A549 (cell line): Measurements from ENCODE around the gene UCP1. TPM values are rescaled to one million over a fixed set of nuclear protein-coding genes. Genes with fewer than 3 reads are reported as not detected.
A peak's percentile ranks its signal among the peaks of the same experiment; 100 is the strongest.

Experiments
- ATAC-seq, 2 experiments: fragments of 200-7000 bp in 1 of 2; fragments of >200 bp in 1 of 2; cut with Nextera tagmentation in 1 of 2; cut with Tn5 transposase in 1 of 2; 3 replicates each; pipeline versions ENCODE4 v1.8.0 to v1.9.1; 2018 to 2020; ENCODE audit warnings: mild to moderate bottlenecking in 1 of 2, moderate library complexity in 1 of 2
- CTCF ChIA-PET: fragments of 300-600 bp; sonication (Branson Sonifier 250); formaldehyde crosslinking; extraction: SDS; loops from one replicate; lab custom pipeline; 2021; ENCODE audit warnings: antibody characterized with exemption, inconsistent platforms; lab: Yijun Ruan, JAX
- POLR2A ChIA-PET: fragments of 350-600 bp; formaldehyde crosslinking; extraction: SDS; loops from one replicate; lab custom pipeline; 2021; ENCODE audit warnings: antibody characterized with exemption, inconsistent platforms; lab: Yijun Ruan, JAX
- DNase-seq, 2 experiments: peaks; one replicate each; pipeline versions ENCODE4 v3.0.0 to v3.0.0-alpha.2; 2011 to 2016; ENCODE audit warnings: low read depth in 1 of 2, low spot score in 1 of 2
- FAIRE-seq: peaks from 2 replicates; lab custom pipeline; 2011; peaks lifted over from hg19 to GRCh38; lab: Jason Lieb, UNC
- H3K27ac ChIP-seq, 2 experiments: fragments of >200 bp; sonication (Bioruptor Twin); formaldehyde crosslinking; 3 replicates each; pipeline ENCODE4 v1.5.1; 2016 to 2017
- H3K4me1 ChIP-seq: fragments of >200 bp; sonication (Bioruptor Twin); formaldehyde crosslinking; 3 replicates; pipeline ENCODE4 v1.6.1; 2016
- H3K4me2 ChIP-seq: fragments of >200 bp; sonication (Bioruptor Twin); formaldehyde crosslinking; 3 replicates; pipeline ENCODE4 v1.6.1; 2016
- H3K4me3 ChIP-seq: fragments of >200 bp; sonication (Bioruptor Twin); formaldehyde crosslinking; 3 replicates; pipeline ENCODE4 v1.5.1; 2016
- H3K9me3 ChIP-seq: fragments of >200 bp; sonication (Bioruptor Twin); formaldehyde crosslinking; 3 replicates; pipeline ENCODE4 v1.6.1; 2016
- FOSL2 ChIP-seq, 2 experiments: fragments of 450-650 bp in 1 of 2; fragments of >200 bp in 1 of 2; sonication (Bioruptor Twin) in 1 of 2; formaldehyde crosslinking; IDR thresholded peaks; 2 replicates each; pipeline versions ENCODE4 v1.5.0 to v1.6.1; 2016 to 2020; ENCODE audit warnings: mild to moderate bottlenecking in 1 of 2, moderate library complexity in 1 of 2
- GATA3 ChIP-seq: IDR thresholded peaks from 2 replicates; pipeline ENCODE4 v1.6.1; 2012; ENCODE audit warnings: borderline replicate concordance
- HEYL ChIP-seq: fragments of 250-450 bp; sonication (Bioruptor Pico); IDR thresholded peaks from 2 replicates; pipeline ENCODE4 v1.8.0; 2021; ENCODE audit warnings: mild to moderate bottlenecking, moderate library complexity
- MAFK ChIP-seq: fragments of 450-650 bp; IDR thresholded peaks from 2 replicates; pipeline ENCODE4 v1.6.1; 2014; ENCODE audit not compliant: partially characterized antibody
- MAZ ChIP-seq: fragments of 150-350 bp; IDR thresholded peaks from 2 replicates; pipeline ENCODE4 v1.6.1; 2014; ENCODE audit warnings: antibody characterized with exemption, low read depth, low read length, borderline replicate concordance
- NPAS2 ChIP-seq: fragments of 250-450 bp; sonication (Bioruptor Pico); IDR thresholded peaks from 2 replicates; pipeline ENCODE4 v1.8.0; 2022; ENCODE audit warnings: mild to moderate bottlenecking, moderate library complexity, borderline replicate concordance
- NR3C1 ChIP-seq: fragments of >200 bp; sonication (Bioruptor Twin); formaldehyde crosslinking; IDR thresholded peaks from 3 replicates; pipeline ENCODE4 v1.6.1; 2017
- PHF8 ChIP-seq: fragments of 200-600 bp; sonication (generic); IDR thresholded peaks from 2 replicates; pipeline ENCODE4 v1.6.1; 2016; ENCODE audit warnings: low read depth, mild to moderate bottlenecking, antibody characterized with exemption, moderate library complexity, borderline replicate concordance
- RAD21 ChIP-seq, 2 experiments: fragments of >200 bp in 1 of 2; sonication (Bioruptor Twin) in 1 of 2; formaldehyde crosslinking in 1 of 2; IDR thresholded peaks in 1 of 2; conservative IDR thresholded peaks in 1 of 2; 2 replicates in 1 of 2; 3 replicates in 1 of 2; pipeline ENCODE4 v1.6.1; 2012 to 2018; ENCODE audit warnings: inconsistent platforms in 1 of 2
- SMC3 ChIP-seq: fragments of >200 bp; sonication (Bioruptor Twin); formaldehyde crosslinking; IDR thresholded peaks from 3 replicates; pipeline ENCODE4 v1.6.1; 2018; ENCODE audit warnings: inconsistent platforms
- SREBF2 ChIP-seq: fragments of 450-650 bp; IDR thresholded peaks from 2 replicates; pipeline ENCODE4 v1.6.1; 2014; ENCODE audit warnings: mild to moderate bottlenecking, moderate library complexity
- TP53 ChIP-seq: fragments of 250-450 bp; sonication (Bioruptor Pico); IDR thresholded peaks from 2 replicates; pipeline ENCODE4 v1.5.0; 2021; ENCODE audit warnings: mild to moderate bottlenecking, moderate library complexity
- ZFP36 ChIP-seq: fragments of 450-650 bp; IDR thresholded peaks from 2 replicates; pipeline ENCODE4 v1.6.1; 2014; ENCODE audit warnings: borderline replicate concordance; ENCODE audit not compliant: partially characterized antibody
- WGBS: methylation state at CpG from one replicate; pipeline ENCODE4 v1.1.6; 2017; ENCODE audit errors: missing lambda C conversion rate; 5-methylcytosine and 5-hydroxymethylcytosine counted together
- polyA plus RNA-seq, 4 experiments: library from polyadenylated mRNA; depleted of rRNA in 3 of 4; stranded (reverse); fragments of >200 nt; fragmentation: RNase III in 1 of 4; extraction: RNeasy Plus Mini Kit Qiagen cat#74134 plus additional on column Dnase treatment in 1 of 4; gene quantifications; 2 replicates in 3 of 4; 3 replicates in 1 of 4; pipeline ENCODE4 v1.2.3, GENCODE V29; 2011 to 2017
- TF ChIP-seq, protein P1 (sequence below): fragments of 450-650 bp; IDR thresholded peaks from 2 replicates; pipeline ENCODE4 v1.6.1; 2014; ENCODE audit warnings: antibody characterized with exemption
- TF ChIP-seq, protein P2 (sequence below): fragments of >200 bp; sonication (Bioruptor Twin); formaldehyde crosslinking; IDR thresholded peaks from 3 replicates; pipeline ENCODE4 v1.6.1; 2016
- TF ChIP-seq, protein P3 (sequence below): IDR thresholded peaks from 2 replicates; pipeline ENCODE4 v1.6.1; 2012
- TF ChIP-seq, protein P4 (sequence below): fragments of >200 bp; sonication (Bioruptor Twin); formaldehyde crosslinking; IDR thresholded peaks from 3 replicates; pipeline ENCODE4 v1.5.1; 2016
- TF ChIP-seq, protein P5 (sequence below): fragments of 250-450 bp; sonication (Bioruptor Pico); IDR thresholded peaks from 2 replicates; pipeline ENCODE4 v1.5.0; 2021; ENCODE audit warnings: mild to moderate bottlenecking, moderate library complexity, borderline replicate concordance

UCP1 gene
- polyA plus RNA-seq, 2 of the 4 experiments (the other 2 are of a cell fraction), result 0.13 TPM; not detected in 1

DNA sequence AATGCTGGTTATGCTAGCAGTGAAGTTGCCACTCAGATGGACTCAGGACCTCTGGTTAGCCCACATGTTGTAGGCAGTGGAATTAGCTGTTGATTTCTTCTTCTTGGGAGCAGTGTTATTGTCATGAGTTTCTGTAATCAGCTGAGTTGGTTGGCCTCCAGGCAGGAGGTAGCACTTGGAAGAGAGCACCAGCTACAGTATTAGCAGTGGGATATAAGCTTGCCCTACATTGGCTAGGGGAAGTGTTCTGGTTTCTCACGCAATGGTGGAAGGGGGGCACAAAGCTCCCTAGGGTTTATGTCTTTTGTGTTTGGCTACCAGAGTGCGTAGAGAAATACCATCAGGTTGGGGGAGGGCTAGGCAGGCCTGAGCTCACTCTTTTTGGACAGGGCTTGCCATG, 34.0 kb upstream of the UCP1 start:
- ChIA-PET CTCF (interaction anchor here (1.2 to 1.3 kb wide), 2 partner anchors 8 to 243 kb away, joined by 5 to 6 read pairs; no protein-coding TSS in a partner anchor), POLR2A (no interaction called here)
- FAIRE-seq, result no peak
- WGBS, result 73% methylated on average over 2 of the region's 2 CpGs
- no peak for DNase-seq
- no peak overlapping the region for H3K4me2 ChIP-seq
- no peak; a peak in 1 of 6 replicates for ATAC-seq
- H3K4me3 ChIP-seq, result no peak overlapping the region
- no peak overlapping the region for H3K27ac ChIP-seq
- H3K4me1 ChIP-seq, result no peaks in the 10 kb centered on the region
- H3K9me3 ChIP-seq, result no peaks in the 10 kb centered on the region
- no peak for TF ChIP-seq ZFP36
- TF ChIP-seq TP53 (CRISPR knock-in tag), result no peak
- no peak for TF ChIP-seq HEYL
- no peak for TF ChIP-seq PHF8
- TF ChIP-seq, protein P1, sequence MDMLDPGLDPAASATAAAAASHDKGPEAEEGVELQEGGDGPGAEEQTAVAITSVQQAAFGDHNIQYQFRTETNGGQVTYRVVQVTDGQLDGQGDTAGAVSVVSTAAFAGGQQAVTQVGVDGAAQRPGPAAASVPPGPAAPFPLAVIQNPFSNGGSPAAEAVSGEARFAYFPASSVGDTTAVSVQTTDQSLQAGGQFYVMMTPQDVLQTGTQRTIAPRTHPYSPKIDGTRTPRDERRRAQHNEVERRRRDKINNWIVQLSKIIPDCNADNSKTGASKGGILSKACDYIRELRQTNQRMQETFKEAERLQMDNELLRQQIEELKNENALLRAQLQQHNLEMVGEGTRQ, result no peak
- TF ChIP-seq, protein P2, sequence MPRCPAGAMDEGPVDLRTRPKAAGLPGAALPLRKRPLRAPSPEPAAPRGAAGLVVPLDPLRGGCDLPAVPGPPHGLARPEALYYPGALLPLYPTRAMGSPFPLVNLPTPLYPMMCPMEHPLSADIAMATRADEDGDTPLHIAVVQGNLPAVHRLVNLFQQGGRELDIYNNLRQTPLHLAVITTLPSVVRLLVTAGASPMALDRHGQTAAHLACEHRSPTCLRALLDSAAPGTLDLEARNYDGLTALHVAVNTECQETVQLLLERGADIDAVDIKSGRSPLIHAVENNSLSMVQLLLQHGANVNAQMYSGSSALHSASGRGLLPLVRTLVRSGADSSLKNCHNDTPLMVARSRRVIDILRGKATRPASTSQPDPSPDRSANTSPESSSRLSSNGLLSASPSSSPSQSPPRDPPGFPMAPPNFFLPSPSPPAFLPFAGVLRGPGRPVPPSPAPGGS, result no peak
- TF ChIP-seq SREBF2, result no peak
- no peak for TF ChIP-seq NPAS2 (CRISPR knock-in tag)
- TF ChIP-seq FOSL2 (IDR thresholded peaks at IDR 0.05), result no peak
- TF ChIP-seq FOSL2 (CRISPR knock-in tag; IDR thresholded peaks at IDR 0.05), result no peak
- TF ChIP-seq MAZ, result no peak
- TF ChIP-seq, protein P3, sequence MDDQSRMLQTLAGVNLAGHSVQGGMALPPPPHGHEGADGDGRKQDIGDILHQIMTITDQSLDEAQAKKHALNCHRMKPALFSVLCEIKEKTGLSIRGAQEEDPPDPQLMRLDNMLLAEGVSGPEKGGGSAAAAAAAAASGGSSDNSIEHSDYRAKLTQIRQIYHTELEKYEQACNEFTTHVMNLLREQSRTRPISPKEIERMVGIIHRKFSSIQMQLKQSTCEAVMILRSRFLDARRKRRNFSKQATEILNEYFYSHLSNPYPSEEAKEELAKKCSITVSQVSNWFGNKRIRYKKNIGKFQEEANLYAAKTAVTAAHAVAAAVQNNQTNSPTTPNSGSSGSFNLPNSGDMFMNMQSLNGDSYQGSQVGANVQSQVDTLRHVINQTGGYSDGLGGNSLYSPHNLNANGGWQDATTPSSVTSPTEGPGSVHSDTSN, result no peak
- TF ChIP-seq MAFK, result no peak
- TF ChIP-seq, all 56 proteins: peak for 0

DNA sequence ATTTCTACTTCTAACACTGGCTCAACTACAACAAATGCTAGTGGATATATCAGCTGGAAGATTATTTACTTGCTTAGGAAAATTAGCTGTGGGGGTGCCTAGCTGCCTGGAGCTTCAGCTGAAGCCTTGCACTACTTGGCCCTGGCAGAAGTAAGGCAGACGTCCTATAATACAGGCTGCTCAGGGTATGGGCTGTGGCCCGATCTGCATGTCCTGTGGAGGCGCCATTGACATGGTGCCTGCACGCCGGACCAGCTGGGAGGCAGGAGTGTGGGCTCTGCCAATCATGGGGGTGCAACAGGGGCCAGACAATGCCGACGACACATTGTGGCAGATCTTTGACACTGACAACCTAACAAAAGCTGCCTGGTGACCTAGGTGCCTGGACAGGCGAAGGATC, 31.6 kb upstream of the UCP1 start:
- no peak for DNase-seq
- ATAC-seq, result no peak
- POLR2A ChIA-PET, result no interaction called here

DNA sequence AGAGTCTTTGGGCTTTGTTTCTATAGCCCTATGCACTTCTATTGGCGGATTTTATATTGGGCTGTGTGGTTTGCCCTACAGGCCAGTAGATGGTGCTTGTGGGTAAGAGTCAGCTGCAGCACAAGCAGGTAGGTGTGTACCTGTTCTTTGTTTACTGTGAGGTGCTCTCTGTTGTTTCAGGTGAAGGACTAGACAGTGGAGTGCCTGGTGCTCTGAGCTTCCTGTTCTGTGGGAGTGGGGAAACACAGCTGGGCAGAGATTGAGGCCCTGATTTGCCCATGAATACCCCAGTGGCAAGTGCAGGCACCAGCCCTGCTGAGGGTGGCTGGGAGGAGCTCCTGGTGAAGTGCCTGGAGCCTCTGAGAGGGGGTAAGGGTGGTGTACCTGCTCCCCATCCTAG, 26.3 kb upstream of the UCP1 start:
- CTCF ChIA-PET, result interaction anchor here (0.6 to 2.5 kb wide), 11 partner anchors 8 to 258 kb away, joined by 3 to 13 read pairs (median 3); no protein-coding TSS in a partner anchor
- WGBS, result 10% methylated on average over 1 of the region's 1 CpG
- Histone ChIP-seq H3K9me3 (no peaks in the 10 kb centered on the region), H3K4me1 (no peaks in the 10 kb centered on the region), H3K4me3 (no peak overlapping the region), H3K27ac (no peak overlapping the region), H3K4me2 (no peak overlapping the region)
- FAIRE-seq (no peak), DNase-seq (peak; percentile 25 to 41), ATAC-seq (peak; percentile 95 to 97)
- POLR2A ChIA-PET, result no interaction called here
- TF ChIP-seq, protein P4, sequence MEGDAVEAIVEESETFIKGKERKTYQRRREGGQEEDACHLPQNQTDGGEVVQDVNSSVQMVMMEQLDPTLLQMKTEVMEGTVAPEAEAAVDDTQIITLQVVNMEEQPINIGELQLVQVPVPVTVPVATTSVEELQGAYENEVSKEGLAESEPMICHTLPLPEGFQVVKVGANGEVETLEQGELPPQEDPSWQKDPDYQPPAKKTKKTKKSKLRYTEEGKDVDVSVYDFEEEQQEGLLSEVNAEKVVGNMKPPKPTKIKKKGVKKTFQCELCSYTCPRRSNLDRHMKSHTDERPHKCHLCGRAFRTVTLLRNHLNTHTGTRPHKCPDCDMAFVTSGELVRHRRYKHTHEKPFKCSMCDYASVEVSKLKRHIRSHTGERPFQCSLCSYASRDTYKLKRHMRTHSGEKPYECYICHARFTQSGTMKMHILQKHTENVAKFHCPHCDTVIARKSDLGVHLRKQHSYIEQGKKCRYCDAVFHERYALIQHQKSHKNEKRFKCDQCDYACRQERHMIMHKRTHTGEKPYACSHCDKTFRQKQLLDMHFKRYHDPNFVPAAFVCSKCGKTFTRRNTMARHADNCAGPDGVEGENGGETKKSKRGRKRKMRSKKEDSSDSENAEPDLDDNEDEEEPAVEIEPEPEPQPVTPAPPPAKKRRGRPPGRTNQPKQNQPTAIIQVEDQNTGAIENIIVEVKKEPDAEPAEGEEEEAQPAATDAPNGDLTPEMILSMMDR, result peak; percentile 51
- TF ChIP-seq SMC3 (peak; percentile 63), GATA3 (no peak), RAD21 (conservative IDR thresholded peaks at IDR 0.05 in 1 of 2, IDR thresholded peaks at IDR 0.05 in 1 of 2) (peak; percentile 61 to 64)

More for the DNA sequence above, 31.6 kb upstream of the UCP1 start:
- no peak for FAIRE-seq
- no peak overlapping the region for H3K4me3 ChIP-seq
- H3K4me2 ChIP-seq, result no peak overlapping the region
- no peaks in the 10 kb centered on the region for H3K9me3 ChIP-seq
- 72% methylated on average over 7 of the region's 8 CpGs for WGBS
- CTCF ChIA-PET, result interaction anchor here (1.0 to 2.5 kb wide), 3 partner anchors 9 to 251 kb away, joined by 4 to 12 read pairs (median 10); no protein-coding TSS in a partner anchor
- H3K4me1 ChIP-seq, result no peaks in the 10 kb centered on the region
- TF ChIP-seq, protein P5, sequence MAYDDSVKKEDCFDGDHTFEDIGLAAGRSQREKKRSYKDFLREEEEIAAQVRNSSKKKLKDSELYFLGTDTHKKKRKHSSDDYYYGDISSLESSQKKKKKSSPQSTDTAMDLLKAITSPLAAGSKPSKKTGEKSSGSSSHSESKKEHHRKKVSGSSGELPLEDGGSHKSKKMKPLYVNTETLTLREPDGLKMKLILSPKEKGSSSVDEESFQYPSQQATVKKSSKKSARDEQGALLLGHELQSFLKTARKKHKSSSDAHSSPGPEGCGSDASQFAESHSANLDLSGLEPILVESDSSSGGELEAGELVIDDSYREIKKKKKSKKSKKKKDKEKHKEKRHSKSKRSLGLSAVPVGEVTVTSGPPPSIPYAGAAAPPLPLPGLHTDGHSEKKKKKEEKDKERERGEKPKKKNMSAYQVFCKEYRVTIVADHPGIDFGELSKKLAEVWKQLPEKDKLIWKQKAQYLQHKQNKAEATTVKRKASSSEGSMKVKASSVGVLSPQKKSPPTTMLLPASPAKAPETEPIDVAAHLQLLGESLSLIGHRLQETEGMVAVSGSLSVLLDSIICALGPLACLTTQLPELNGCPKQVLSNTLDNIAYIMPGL, result no peak
- no peak for TF ChIP-seq NR3C1
- no peak for TF ChIP-seq SMC3
- TF ChIP-seq MAFK, result no peak
- H3K27ac ChIP-seq, result no peak overlapping the region
